ENCODE results near the gene ARGLU1. TPM values are rescaled to one million over a fixed set of nuclear protein-coding genes. Genes with fewer than 3 reads are reported as not detected.
A peak's percentile ranks its signal among the peaks of the same experiment; 100 is the strongest.

Gene ARGLU1
- total RNA-seq, 1 donor, result 42.0 TPM

DNA sequence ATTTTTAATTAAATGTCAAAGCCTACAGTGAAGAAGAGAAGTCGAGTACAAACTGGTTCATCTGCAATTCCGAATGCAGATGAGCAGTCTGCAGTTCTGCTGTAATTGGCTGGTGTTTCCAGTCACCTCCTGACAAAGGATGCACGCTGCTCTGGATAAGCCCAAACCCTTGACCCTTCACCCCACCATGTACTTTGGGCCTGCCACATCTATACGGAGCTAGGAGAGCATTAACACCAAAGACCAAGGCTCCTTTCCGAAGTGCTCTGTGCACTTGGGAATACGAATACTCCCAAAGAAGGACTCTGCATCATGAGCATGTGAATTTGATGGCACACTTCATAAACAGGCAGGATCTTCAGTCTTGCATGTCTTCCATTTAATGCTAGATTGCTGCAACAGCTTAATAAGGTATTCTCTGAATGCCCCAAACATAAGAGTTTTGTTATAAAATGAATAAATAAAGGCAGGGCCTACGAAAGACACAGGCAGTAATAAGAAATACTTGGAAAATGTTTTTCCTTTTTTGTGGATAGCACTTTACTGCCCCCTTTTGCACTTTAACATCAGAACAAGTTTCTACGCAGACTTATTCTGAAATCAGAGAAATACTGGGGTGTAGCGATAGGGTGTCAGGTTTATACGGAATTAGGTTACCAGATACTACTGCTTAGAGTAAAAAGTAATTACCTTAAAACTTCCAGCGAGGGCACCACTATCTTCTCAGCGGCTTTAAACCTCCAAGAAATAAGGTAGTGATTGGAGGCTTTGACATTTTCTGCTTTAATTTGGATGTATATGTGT is 47.5 kb downstream of the ARGLU1 start:
- H3K9me3 ChIP-seq (ENCODE audit: low read depth, low read length), result no peaks in the 10 kb centered on the region
- H3K79me2 ChIP-seq (ENCODE audit: insufficient read depth, low read length), result peaks cover 90% of the 10 kb centered on the region
- no peak overlapping the region for H2AFZ ChIP-seq (ENCODE audit: low read length)
- no peak for DNase-seq (ENCODE audit: insufficient read length, low spot score, missing footprints)
- peaks cover 7% of the 10 kb centered on the region for H3K36me3 ChIP-seq (ENCODE audit: insufficient read depth, low read length)
- no peak overlapping the region for H3K4me3 ChIP-seq (ENCODE audit: insufficient read depth, low read length)
- no peaks in the 10 kb centered on the region for H3K27me3 ChIP-seq (ENCODE audit: insufficient read depth, low read length)
- no peaks in the 10 kb centered on the region for H3K4me1 ChIP-seq (ENCODE audit: insufficient read depth, low read length)
- H3K27ac ChIP-seq (ENCODE audit: low read depth, low read length), result no peak overlapping the region
- TF ChIP-seq, protein P1, sequence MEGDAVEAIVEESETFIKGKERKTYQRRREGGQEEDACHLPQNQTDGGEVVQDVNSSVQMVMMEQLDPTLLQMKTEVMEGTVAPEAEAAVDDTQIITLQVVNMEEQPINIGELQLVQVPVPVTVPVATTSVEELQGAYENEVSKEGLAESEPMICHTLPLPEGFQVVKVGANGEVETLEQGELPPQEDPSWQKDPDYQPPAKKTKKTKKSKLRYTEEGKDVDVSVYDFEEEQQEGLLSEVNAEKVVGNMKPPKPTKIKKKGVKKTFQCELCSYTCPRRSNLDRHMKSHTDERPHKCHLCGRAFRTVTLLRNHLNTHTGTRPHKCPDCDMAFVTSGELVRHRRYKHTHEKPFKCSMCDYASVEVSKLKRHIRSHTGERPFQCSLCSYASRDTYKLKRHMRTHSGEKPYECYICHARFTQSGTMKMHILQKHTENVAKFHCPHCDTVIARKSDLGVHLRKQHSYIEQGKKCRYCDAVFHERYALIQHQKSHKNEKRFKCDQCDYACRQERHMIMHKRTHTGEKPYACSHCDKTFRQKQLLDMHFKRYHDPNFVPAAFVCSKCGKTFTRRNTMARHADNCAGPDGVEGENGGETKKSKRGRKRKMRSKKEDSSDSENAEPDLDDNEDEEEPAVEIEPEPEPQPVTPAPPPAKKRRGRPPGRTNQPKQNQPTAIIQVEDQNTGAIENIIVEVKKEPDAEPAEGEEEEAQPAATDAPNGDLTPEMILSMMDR (IDR thresholded peaks at IDR 0.05; ENCODE audit: extremely low read depth, low read depth, low read length), result peak; percentile 59
- peaks cover 12% of the 10 kb centered on the region for H4K20me1 ChIP-seq (ENCODE audit: insufficient read depth, low read length)
- H3K4me2 ChIP-seq (ENCODE audit: insufficient read depth, low read length), result no peak overlapping the region

GRCh38 chr13:106518512-106518911 is 49.4 kb downstream of the ARGLU1 start:
- Histone ChIP-seq H3K27ac (ENCODE audit: low read depth, low read length) (no peak overlapping the region), H3K27me3 (ENCODE audit: insufficient read depth, low read length) (no peaks in the 10 kb centered on the region), H2AFZ (ENCODE audit: low read length) (no peak overlapping the region), H3K36me3 (ENCODE audit: insufficient read depth, low read length) (peaks cover 7% of the 10 kb centered on the region), H4K20me1 (ENCODE audit: insufficient read depth, low read length) (peaks cover 6% of the 10 kb centered on the region), H3K4me3 (ENCODE audit: insufficient read depth, low read length) (no peak overlapping the region), H3K79me2 (ENCODE audit: insufficient read depth, low read length) (peaks cover 90% of the 10 kb centered on the region), H3K4me1 (ENCODE audit: insufficient read depth, low read length) (no peaks in the 10 kb centered on the region), H3K9me3 (ENCODE audit: low read depth, low read length) (no peaks in the 10 kb centered on the region), H3K4me2 (ENCODE audit: insufficient read depth, low read length) (no peak overlapping the region)
- TF ChIP-seq, protein P1 (IDR thresholded peaks at IDR 0.05; ENCODE audit: extremely low read depth, low read depth, low read length), result no peak
- no peak for DNase-seq (ENCODE audit: insufficient read length, low spot score, missing footprints)

DNA sequence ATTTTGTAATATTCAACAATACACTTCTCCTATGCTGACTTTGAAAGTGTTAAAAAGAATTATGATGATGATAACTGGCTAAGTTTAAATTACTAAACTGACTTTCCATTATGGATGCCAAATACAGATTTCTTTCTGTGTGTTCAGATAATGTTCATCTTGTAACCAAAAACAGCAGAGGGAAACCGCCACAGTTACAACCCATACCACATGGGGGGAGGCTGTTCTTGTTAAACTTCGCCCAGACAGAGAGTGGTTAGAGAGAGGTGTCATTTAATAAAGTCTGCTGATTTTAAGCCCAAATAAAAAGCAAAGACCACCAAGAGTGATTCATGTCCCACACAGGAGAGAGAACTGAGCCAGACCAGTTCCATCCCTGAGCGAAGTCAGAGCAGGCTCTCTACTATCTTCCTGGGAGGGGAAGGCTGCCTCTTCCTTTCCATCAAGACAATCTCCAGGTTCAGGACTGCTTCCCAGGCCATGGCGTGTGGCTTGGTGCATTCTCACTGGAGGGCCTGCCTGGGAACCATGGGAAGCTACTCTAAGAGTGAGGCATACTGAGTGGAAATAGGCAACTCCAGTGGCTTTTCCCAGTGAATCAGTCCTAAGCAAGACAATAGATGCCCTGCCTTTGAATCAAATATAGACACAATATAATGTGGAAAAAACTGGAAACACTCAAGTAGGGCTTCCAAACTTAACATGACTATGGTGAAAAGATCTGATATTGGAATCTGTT is 50.7 kb downstream of the ARGLU1 start:
- Histone ChIP-seq H3K27me3 (ENCODE audit: insufficient read depth, low read length) (no peaks in the 10 kb centered on the region), H3K4me2 (ENCODE audit: insufficient read depth, low read length) (no peak overlapping the region), H3K36me3 (ENCODE audit: insufficient read depth, low read length) (peaks cover 7% of the 10 kb centered on the region), H4K20me1 (ENCODE audit: insufficient read depth, low read length) (no peaks in the 10 kb centered on the region), H3K4me1 (ENCODE audit: insufficient read depth, low read length) (peaks cover 7% of the 10 kb centered on the region), H3K9me3 (ENCODE audit: low read depth, low read length) (no peaks in the 10 kb centered on the region), H3K79me2 (ENCODE audit: insufficient read depth, low read length) (peaks cover 89% of the 10 kb centered on the region), H3K4me3 (ENCODE audit: insufficient read depth, low read length) (no peak overlapping the region), H2AFZ (ENCODE audit: low read length) (no peak overlapping the region), H3K27ac (ENCODE audit: low read depth, low read length) (no peak overlapping the region)
- DNase-seq (ENCODE audit: insufficient read length, low spot score, missing footprints), result no peak
- TF ChIP-seq, protein P1 (IDR thresholded peaks at IDR 0.05; ENCODE audit: extremely low read depth, low read depth, low read length), result no peak

DNA sequence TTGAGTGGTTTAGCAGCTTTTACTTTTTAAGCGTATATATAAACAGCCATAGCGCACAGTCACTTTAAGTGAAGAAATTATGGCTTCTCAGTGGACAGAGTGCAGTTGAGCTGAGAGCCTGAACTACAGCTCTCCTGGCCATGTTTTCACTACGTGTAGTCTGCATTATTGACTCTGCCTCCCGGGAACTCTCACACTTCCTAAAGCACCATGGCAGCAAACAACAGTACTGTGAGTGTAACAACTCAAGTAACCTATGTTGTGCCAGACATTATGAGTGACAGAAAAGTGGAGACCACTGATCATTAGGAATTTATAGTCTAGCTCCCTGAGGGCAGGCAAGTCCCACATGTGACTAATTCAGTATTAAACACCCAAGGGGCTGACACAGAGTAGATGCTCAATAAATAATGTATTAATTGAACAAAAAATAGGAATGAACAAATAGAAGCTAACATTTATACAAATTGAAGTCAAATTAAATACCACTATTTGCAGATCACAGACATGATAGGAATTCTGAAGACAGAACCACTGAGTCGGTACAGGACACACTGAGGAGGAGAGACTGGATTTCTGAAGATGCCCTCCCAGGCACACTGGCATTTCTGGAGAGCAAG is 52.2 kb downstream of the ARGLU1 start:
- no peak overlapping the region for H3K27ac ChIP-seq (ENCODE audit: low read depth, low read length)
- DNase-seq (ENCODE audit: insufficient read length, low spot score, missing footprints), result no peak
- H3K4me3 ChIP-seq (ENCODE audit: insufficient read depth, low read length), result no peak overlapping the region
- TF ChIP-seq, protein P1 (IDR thresholded peaks at IDR 0.05; ENCODE audit: extremely low read depth, low read depth, low read length), result no peak
- peaks cover 10% of the 10 kb centered on the region for H3K36me3 ChIP-seq (ENCODE audit: insufficient read depth, low read length)
- peaks cover 80% of the 10 kb centered on the region for H3K79me2 ChIP-seq (ENCODE audit: insufficient read depth, low read length)
- H3K4me2 ChIP-seq (ENCODE audit: insufficient read depth, low read length), result no peak overlapping the region
- H3K27me3 ChIP-seq (ENCODE audit: insufficient read depth, low read length), result no peaks in the 10 kb centered on the region
- H3K9me3 ChIP-seq (ENCODE audit: low read depth, low read length), result no peaks in the 10 kb centered on the region
- H4K20me1 ChIP-seq (ENCODE audit: insufficient read depth, low read length), result no peaks in the 10 kb centered on the region
- peaks cover 7% of the 10 kb centered on the region for H3K4me1 ChIP-seq (ENCODE audit: insufficient read depth, low read length)
- no peak overlapping the region for H2AFZ ChIP-seq (ENCODE audit: low read length)
